Upper lobe of left lung (tissue), 6 donors: ENCODE data around the gene CEACAM19. TPM values are rescaled to one million over a fixed set of nuclear protein-coding genes. Genes with fewer than 3 reads are reported as not detected.
"Not testable (repeated sequence)": the region's sequence is repeated elsewhere in the genome, so short reads cannot be mapped to it uniquely, and the experiment has no call there.

Experiments
- ATAC-seq, 2 donors: fragments of 200-7000 bp; cut with Tn5 transposase; one replicate each; pipeline ENCODE4 v1.9.1; 2022; ENCODE audit warnings: mild to moderate bottlenecking in 2 of 2, moderate library complexity in 2 of 2; ENCODE audit not compliant: low FRiP score in 2 of 2
- DNase-seq, 2 donors: peaks; one replicate each; pipeline ENCODE4 v3.0.0-alpha.2; 2019 to 2020
- H3K27ac ChIP-seq, 4 donors: fragments of 200-600 bp; sonication (generic); one replicate each; pipeline ENCODE4 v1.5.1; 2016 to 2019
- H3K27me3 ChIP-seq, 4 donors: fragments of 200-600 bp; sonication (generic); one replicate each; pipeline ENCODE4 v1.5.1; 2017 to 2019
- H3K36me3 ChIP-seq, 4 donors: fragments of 200-600 bp; sonication (generic); one replicate each; pipeline ENCODE4 v1.5.1; 2016 to 2019
- H3K4me1 ChIP-seq, 4 donors: fragments of 200-600 bp; sonication (generic); one replicate each; pipeline ENCODE4 v1.5.1; 2018 to 2019
- H3K4me3 ChIP-seq, 4 donors: fragments of 200-600 bp; sonication (generic); one replicate each; pipeline ENCODE4 v1.5.1; 2017 to 2019; ENCODE audit warnings: mild to moderate bottlenecking in 2 of 4, moderate library complexity in 1 of 4
- H3K9me3 ChIP-seq, 4 donors: fragments of 200-600 bp; sonication (generic); one replicate each; pipeline ENCODE4 v1.5.1; 2018 to 2019
- EP300 ChIP-seq, 4 donors: sonication (generic); formaldehyde crosslinking; IDR thresholded peaks; one replicate each; pipeline ENCODE4 v1.5.1; 2017; ENCODE audit warnings: antibody characterized with exemption in 4 of 4, control low read depth in 2 of 4
- POLR2A ChIP-seq, 4 donors: fragments of 450-650 bp; IDR thresholded peaks; one replicate each; pipeline ENCODE4 v1.5.1; 2016 to 2017; ENCODE audit warnings: antibody characterized with exemption in 4 of 4, mild to moderate bottlenecking in 2 of 4
- POLR2AphosphoS5 ChIP-seq, 2 donors: sonication (generic); formaldehyde crosslinking; IDR thresholded peaks; one replicate each; pipeline ENCODE4 v1.5.1; 2017; ENCODE audit warnings: antibody characterized with exemption in 2 of 2
- WGBS, 2 donors: methylation state at CpG; one replicate each; pipeline ENCODE4 v1.1.5; 2017 to 2018; 5-methylcytosine and 5-hydroxymethylcytosine counted together
- total RNA-seq, 6 donors: library from RNA; depleted of rRNA in 4 of 6; stranded (reverse); fragments of >200 nt in 4 of 6; gene quantifications; one replicate each; pipeline versions ENCODE4 v1.1.0 to v1.2.1, GENCODE V29; 2016 to 2021
- TF ChIP-seq, protein P1 (sequence below), 6 experiments: fragments of 450-650 bp in 4 of 6; fragments of 200-600 bp in 2 of 6; sonication (generic) in 2 of 6; IDR thresholded peaks; one replicate each; pipeline ENCODE4 v1.5.1; 2016 to 2019; ENCODE audit warnings: antibody characterized with exemption in 6 of 6
- donor health status: DM: no; HTN: no; CAD: no; lungs with moderate emphysema.
- donor health status: DM: no; HTN: yes; CAD: no; lungs with severe emphysema.

Gene CEACAM19
- total RNA-seq, 6 donors from 2014 or later, result 2.8 to 13.6 (median 7.2) TPM

DNA sequence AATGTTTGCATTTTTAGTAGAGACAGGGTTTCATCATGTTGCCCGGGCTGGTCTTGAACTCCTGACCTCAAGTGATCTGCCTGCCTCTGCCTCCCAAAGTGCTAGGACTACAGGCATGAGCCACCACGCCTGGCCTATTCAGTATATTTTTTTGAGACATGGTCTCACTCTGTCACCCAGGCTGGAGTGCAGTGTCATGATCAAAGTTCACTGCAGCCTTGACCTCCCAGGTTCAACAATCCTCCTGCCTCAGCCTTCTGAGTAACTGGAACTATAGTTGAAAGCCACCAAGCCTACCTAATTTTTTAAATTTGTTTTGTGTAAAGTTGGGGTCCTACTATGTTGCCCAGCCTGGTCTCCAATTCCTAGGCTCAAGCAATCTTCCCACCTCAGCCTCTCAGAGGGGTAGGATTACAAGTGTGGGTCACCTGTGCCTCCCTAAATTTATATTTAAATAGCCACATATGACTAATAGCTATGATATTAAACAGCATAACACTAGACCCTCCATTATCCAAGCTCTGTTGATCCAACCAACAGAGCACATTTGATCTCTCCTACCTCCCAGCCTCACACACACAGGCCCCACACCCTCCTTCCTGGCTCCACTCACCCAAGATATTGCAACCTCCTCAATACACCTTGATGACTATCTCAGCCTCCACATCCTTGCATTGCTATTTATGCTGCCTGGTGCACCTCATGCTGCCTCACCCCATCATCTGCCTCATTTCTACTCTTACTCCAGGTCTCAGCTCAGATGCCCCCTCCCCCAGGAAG, 2.1 kb upstream of the CEACAM19 start:
- ATAC-seq (no peak), DNase-seq (no peak)
- Histone ChIP-seq H3K4me3 (no peak overlapping the region), H3K27me3 (no peaks in the 10 kb centered on the region), H3K9me3 (no peaks in the 10 kb centered on the region), H3K4me1 (no peaks in the 10 kb centered on the region), H3K36me3 (peaks cover 0 to under 1% (median 0%) of the 10 kb centered on the region in 4 donors), H3K27ac (no peak overlapping the region)
- TF ChIP-seq POLR2A (IDR thresholded peaks at IDR 0.05) (no peak), EP300 (IDR thresholded peaks at IDR 0.05) (no peak), POLR2AphosphoS5 (IDR thresholded peaks at IDR 0.05) (no peak)
- TF ChIP-seq, protein P1, sequence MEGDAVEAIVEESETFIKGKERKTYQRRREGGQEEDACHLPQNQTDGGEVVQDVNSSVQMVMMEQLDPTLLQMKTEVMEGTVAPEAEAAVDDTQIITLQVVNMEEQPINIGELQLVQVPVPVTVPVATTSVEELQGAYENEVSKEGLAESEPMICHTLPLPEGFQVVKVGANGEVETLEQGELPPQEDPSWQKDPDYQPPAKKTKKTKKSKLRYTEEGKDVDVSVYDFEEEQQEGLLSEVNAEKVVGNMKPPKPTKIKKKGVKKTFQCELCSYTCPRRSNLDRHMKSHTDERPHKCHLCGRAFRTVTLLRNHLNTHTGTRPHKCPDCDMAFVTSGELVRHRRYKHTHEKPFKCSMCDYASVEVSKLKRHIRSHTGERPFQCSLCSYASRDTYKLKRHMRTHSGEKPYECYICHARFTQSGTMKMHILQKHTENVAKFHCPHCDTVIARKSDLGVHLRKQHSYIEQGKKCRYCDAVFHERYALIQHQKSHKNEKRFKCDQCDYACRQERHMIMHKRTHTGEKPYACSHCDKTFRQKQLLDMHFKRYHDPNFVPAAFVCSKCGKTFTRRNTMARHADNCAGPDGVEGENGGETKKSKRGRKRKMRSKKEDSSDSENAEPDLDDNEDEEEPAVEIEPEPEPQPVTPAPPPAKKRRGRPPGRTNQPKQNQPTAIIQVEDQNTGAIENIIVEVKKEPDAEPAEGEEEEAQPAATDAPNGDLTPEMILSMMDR (IDR thresholded peaks at IDR 0.05), result no peak
- 86 to 88% methylated on average over 2 of the region's 2 CpGs for WGBS, 2 donors

DNA sequence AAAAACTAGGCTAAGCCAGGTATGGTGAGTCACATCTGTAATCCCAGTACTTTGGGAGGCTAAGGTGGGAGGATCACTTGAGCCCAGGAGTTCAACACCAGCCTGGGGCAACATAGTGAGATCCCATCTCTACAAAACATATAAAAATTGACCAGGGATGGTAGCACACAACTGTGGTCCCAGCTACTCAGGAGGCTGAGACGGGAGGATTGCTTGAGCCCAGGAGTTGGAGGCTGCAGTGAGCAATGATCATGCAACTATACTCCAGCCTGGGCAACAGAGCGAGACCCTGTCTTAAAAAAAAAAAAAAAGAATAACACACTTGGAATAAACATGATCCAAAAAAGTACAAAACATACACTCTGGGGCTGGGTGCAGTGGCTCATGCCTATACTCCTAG, 1.3 kb upstream of the CEACAM19 start:
- not testable (repeated sequence) for DNase-seq, H3K36me3 ChIP-seq, H3K4me1 ChIP-seq, H3K27ac ChIP-seq, H3K9me3 ChIP-seq, H3K27me3 ChIP-seq, H3K4me3 ChIP-seq, ATAC-seq
- 75 to 96% methylated on average over 2 of the region's 2 CpGs for WGBS, 2 donors

DNA sequence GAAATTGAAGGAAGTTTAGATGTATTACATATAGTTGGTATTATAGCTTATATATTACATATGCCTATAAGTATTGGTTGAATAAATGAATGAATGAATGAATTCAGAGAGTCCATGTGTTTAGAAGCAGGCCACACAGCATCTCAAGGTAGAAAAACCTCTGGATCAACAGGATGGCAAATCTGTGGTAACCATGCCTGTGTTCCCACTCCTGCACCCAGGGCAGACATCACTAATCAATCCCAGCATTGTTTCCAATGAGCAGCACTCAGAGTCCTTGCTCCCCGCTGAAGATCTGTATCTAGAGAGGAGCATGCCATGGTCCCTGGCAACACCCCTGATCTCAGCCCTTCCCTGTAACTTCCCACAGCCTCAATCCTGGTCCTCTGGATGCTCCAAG, 944 bp downstream of the CEACAM19 start:
- TF ChIP-seq, protein P1 (IDR thresholded peaks at IDR 0.05), result no peak
- TF ChIP-seq EP300 (IDR thresholded peaks at IDR 0.05) (no peak), POLR2A (IDR thresholded peaks at IDR 0.05) (no peak), POLR2AphosphoS5 (IDR thresholded peaks at IDR 0.05) (no peak)
- no peak overlapping the region for H3K27ac ChIP-seq
- no peak overlapping the region for H3K4me3 ChIP-seq
- peaks cover 0 to 3% (median 1%) of the 10 kb centered on the region in 4 donors for H3K4me1 ChIP-seq
- no peak for DNase-seq
- no peaks in the 10 kb centered on the region for H3K9me3 ChIP-seq
- WGBS, 2 donors, result 83 to 86% methylated on average over 1 of the region's 1 CpG
- H3K27me3 ChIP-seq, result no peaks in the 10 kb centered on the region
- no peak for ATAC-seq
- peaks cover 0 to 10% (median 0%) of the 10 kb centered on the region in 4 donors for H3K36me3 ChIP-seq

DNA sequence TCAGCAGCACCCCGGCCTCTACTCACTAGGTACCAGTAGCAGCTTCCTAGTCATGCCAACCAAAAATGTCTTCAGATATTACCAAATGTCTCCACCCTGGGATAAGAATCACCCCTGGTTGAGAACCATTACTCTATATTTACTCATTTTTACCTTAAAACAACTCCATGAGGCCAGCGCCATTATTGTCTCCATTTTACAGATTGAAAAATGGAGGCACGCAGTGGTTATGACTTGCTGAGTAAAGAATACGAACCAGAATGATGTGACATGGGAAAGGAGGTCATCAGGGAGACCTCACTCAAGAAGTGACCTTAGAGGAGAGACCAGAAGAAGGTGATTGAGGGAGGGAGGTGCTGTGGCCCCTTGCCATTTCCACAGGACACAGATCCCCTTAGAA, 2.2 kb downstream of the CEACAM19 start:
- Histone ChIP-seq H3K27me3 (no peaks in the 10 kb centered on the region), H3K36me3 (peaks cover 0 to 10% (median 0%) of the 10 kb centered on the region in 4 donors), H3K4me3 (no peak overlapping the region), H3K9me3 (no peaks in the 10 kb centered on the region), H3K27ac (no peak overlapping the region), H3K4me1 (peaks cover 0 to 6% (median 3%) of the 10 kb centered on the region in 4 donors)
- TF ChIP-seq POLR2A (IDR thresholded peaks at IDR 0.05) (no peak), POLR2AphosphoS5 (IDR thresholded peaks at IDR 0.05) (no peak), EP300 (IDR thresholded peaks at IDR 0.05) (no peak)
- TF ChIP-seq, protein P1 (IDR thresholded peaks at IDR 0.05), result no peak
- ATAC-seq, result no peak
- WGBS, 2 donors, result 86 to 94% methylated on average over 4 of the region's 4 CpGs
- no peak for DNase-seq

DNA sequence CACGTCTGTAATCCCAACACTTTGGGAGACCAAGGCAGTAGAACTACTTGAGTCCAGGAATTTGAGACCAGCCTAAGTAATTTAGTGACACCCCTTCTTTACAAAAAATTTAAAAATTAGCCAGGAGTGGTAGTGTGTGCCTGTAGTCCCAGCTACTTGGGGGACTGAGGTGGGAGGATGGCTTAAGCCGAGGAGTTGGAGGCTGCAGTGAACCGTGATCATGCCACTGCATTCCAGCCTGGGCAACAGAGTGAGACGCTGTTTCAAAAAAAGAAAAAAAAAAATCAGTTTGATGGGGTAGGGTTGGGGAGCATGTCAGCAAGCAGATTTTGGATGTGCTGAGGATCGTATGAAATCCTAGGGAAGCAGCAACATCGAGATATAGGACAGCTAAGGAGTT, 4.2 kb downstream of the CEACAM19 start:
- no peak overlapping the region for H3K27ac ChIP-seq
- H3K27me3 ChIP-seq, result no peaks in the 10 kb centered on the region
- peaks cover 0 to 22% (median 1%) of the 10 kb centered on the region in 4 donors for H3K36me3 ChIP-seq
- DNase-seq (no peak), ATAC-seq (no peak)
- TF ChIP-seq EP300 (IDR thresholded peaks at IDR 0.05) (no peak), POLR2AphosphoS5 (IDR thresholded peaks at IDR 0.05) (no peak), POLR2A (IDR thresholded peaks at IDR 0.05) (no peak)
- TF ChIP-seq, protein P1 (IDR thresholded peaks at IDR 0.05), result no peak
- WGBS, 2 donors, result 93 to 97% methylated on average over 6 of the region's 6 CpGs
- H3K9me3 ChIP-seq, result no peaks in the 10 kb centered on the region
- no peak overlapping the region for H3K4me3 ChIP-seq
- peaks cover 0 to 6% (median 3%) of the 10 kb centered on the region in 4 donors for H3K4me1 ChIP-seq
